Measurements from ENCODE around the gene BATF2.

The BATF2 gene

DNA sequence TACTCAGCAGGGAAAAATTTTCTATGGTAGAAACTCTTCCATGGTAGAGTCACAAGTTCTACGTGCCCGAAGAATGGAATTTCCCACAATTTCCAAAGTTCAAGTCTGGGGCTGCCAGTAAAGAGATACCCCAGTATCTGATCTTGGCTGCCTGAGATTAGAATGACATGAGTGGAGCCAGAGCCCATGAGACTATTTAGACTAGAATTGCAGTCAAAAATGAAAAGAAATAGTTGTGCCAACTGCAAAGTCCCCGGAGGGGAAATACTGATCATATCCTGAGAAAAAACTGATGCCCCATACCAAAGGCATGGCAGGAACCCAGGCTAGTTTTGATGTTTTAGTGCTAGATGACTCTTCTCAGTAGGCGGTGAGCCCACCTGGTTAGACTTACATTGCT lies 36.1 kb downstream of the BATF2 start:
- no peak for DNase-seq

DNA sequence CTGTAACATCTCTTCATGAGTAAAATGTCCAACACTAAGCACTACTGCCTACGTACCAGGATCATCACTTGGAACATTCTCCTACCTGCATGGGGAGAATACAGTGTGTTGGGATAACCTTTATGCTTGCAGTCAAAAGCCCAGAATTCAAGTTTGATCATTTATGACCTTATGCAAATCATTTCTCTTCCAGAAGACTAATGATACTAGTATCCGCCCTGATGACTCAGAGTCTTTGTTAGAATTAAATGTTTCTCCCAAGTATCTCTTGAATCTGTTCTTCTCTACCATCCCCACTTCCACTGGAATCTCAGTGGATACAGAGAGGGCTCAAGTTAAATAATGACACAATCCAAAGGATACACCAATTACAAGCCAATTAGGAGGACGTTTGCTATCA lies 37.3 kb downstream of the BATF2 start:
- no peak for DNase-seq

DNA sequence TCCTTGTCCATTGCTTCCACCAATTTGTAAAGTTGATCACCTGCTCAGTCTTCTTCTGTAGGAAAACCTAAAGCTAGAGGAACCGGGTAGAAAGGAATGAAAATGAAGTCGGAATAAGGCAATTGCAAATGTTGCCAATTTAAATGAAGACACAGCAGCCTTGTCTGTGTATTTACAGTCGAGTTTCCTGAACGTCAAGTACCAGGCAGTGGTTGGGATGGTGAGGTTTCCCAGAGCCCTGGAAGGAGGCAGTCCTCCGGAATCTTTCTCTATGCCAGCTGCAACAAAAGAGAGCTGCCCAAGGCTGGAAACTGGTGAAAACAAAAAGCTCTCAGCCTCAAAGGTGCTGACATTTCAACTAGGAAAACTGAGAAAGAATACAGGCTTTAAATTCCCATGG lies 42.6 kb downstream of the BATF2 start:
- DNase-seq, result no peak

DNA sequence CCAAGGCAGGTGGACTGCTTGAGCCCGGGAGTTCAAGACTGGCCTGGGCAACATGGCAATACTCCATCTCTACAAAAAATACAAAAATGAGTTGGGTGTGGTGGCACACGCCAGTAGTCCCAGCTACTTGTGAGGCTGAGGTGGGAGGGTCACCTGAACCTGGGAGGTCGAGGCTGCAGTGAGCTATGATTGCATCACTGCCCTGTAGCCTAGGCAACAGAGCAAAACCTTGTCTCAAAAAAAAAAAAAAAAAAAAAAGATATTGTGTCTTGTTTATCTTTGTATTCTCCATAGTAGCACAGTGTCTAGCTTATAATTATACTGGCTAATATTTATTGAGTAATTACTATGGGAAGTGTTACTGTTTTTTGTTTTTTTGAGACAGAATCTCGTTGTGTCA lies 45.2 kb downstream of the BATF2 start:
- DNase-seq, result no peak

DNA sequence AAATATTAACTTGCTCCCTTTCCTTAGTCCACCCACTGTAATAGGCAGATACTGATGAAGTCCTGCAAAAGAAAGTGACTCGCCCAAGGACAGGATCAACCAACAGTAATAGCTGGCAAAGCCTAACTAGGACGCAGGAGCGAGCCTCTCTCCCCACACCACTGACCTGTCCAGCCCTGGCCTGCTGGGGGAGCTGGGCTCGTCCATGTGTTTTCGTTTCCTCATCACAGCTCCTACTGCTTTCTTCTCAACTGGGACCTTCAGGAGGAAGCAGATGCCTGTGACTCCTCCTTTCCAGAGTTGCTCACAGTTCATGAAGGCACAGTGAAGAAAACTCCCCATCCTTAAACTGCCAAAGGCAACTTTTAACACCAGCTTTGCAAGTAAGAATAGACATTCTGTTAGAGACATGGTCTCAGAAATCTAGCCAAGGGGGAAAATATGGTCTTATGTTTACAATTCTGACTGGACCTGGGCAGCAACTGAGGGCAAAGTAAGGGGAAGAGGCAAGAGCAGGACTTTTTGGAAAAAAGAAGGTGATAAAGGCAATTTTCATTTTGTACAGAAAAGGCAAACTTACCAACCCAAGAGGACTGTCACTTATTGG lies 49.5 kb downstream of the BATF2 start:
- DNase-seq, result no peak

Measured in CD4-positive, alpha-beta T cell treated with Interleukin-17A for 1 hour (primary cell).